Type B pancreatic cell (in vitro differentiated cells): ENCODE measurements around the gene C1orf116. TPM values are rescaled to one million over a fixed set of nuclear protein-coding genes. Genes with fewer than 3 reads are reported as not detected.

Source experiments
- DNase-seq: peaks from one replicate; pipeline ENCODE4 v3.0.0; 2021; ENCODE audit warnings: mixed read lengths; ENCODE audit not compliant: unreplicated experiment; ENCODE audit errors: extremely low spot score
- H3K27ac Mint-ChIP-seq: 2 replicates; pipeline ENCODE4 v1.8.0; 2021; ENCODE audit warnings: mild to moderate bottlenecking, mixed read lengths
- H3K27me3 Mint-ChIP-seq: 2 replicates; pipeline ENCODE4 v1.8.0; 2021; ENCODE audit warnings: mixed read lengths
- H3K36me3 Mint-ChIP-seq: 2 replicates; pipeline ENCODE4 v1.8.0; 2021; ENCODE audit warnings: mixed read lengths
- H3K4me1 Mint-ChIP-seq: one replicate; pipeline ENCODE4 v1.8.0; 2021; ENCODE audit warnings: mixed read lengths; ENCODE audit not compliant: unreplicated experiment
- H3K4me3 Mint-ChIP-seq: 2 replicates; pipeline ENCODE4 v1.8.0; 2021; ENCODE audit warnings: mild to moderate bottlenecking, mixed read lengths
- H3K9me3 Mint-ChIP-seq: 2 replicates; pipeline ENCODE4 v1.8.0; 2021; ENCODE audit warnings: mixed read lengths
- total RNA-seq: library from RNA; stranded (reverse); gene quantifications from 2 replicates; pipeline ENCODE4 v1.2.1, GENCODE V29; 2021; ENCODE audit warnings: low replicate concordance
- TF ChIP-seq, protein P1 (sequence below): fragments of 200-600 bp; sonication (generic); conservative IDR thresholded peaks from 2 replicates; pipeline ENCODE4 v1.5.0; 2021; ENCODE audit warnings: antibody characterized with exemption, mild to moderate bottlenecking

C1orf116 gene
- total RNA-seq, 1 donor from 2014 or later = 50.4 TPM

DNA sequence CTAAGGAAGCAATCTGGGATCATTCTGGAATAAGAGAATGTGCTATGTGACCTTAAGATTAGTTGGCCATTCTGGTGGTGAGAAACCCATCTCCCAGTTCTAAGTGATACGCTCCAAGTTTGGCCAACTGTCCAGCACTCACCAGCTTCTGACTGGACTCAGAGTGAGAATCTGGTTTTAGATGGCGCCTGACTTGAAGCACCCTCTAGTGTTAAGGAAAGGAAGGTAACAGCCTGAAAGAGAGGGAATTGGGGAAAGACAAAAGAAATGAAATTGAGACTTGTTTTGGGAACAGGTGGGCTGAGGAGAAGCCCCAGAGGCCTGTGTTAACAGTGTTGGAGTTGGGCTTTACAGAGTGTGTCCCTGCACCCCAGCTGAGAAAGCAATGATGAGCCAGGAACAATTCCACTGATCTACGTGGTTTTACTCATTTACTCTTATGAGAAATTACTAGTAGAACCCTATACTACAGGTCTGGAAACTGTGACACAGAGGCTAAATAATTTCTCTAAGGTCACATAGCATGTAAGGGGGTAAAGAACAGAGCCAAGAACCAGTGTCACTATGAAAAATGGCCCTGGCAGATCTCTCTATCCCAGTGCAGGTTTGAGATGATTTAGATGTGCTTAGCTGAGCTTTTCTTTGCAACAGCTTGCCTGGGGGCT lies 53.0 kb downstream of the C1orf116 start:
- DNase-seq = no peak
- TF ChIP-seq, protein P1, sequence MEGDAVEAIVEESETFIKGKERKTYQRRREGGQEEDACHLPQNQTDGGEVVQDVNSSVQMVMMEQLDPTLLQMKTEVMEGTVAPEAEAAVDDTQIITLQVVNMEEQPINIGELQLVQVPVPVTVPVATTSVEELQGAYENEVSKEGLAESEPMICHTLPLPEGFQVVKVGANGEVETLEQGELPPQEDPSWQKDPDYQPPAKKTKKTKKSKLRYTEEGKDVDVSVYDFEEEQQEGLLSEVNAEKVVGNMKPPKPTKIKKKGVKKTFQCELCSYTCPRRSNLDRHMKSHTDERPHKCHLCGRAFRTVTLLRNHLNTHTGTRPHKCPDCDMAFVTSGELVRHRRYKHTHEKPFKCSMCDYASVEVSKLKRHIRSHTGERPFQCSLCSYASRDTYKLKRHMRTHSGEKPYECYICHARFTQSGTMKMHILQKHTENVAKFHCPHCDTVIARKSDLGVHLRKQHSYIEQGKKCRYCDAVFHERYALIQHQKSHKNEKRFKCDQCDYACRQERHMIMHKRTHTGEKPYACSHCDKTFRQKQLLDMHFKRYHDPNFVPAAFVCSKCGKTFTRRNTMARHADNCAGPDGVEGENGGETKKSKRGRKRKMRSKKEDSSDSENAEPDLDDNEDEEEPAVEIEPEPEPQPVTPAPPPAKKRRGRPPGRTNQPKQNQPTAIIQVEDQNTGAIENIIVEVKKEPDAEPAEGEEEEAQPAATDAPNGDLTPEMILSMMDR = peak; percentile 65
- Mint-ChIP-seq H3K27me3 (peaks cover 24% of the 10 kb centered on the region), H3K36me3 (no peaks in the 10 kb centered on the region), H3K27ac (no peak overlapping the region), H3K4me1 (no peaks in the 10 kb centered on the region), H3K4me3 (no peak overlapping the region), H3K9me3 (no peaks in the 10 kb centered on the region)

DNA sequence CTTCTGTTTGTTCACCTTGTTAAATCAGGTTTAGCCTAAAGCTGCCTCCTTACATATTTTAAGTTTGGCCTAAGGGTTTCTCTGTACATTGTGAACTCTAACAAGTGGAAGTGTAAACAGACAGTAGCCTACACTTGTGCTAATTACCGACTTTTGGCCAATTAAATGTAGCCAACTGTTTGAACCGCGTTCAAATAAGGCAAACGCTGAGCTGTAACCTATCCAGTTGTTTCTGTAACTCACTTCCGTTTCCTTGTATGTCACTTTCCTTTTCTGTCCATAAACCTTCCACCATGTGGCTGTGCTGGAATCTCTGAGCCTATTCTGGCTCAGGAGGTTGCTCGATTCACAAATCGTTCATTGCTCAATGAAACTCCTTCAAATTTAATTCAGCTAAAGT lies 54.3 kb downstream of the C1orf116 start:
- H3K4me3 Mint-ChIP-seq = no peak overlapping the region
- H3K27me3 Mint-ChIP-seq = peaks cover 21% of the 10 kb centered on the region
- no peak overlapping the region for H3K27ac Mint-ChIP-seq
- TF ChIP-seq, protein P1 = no peak
- no peaks in the 10 kb centered on the region for H3K4me1 Mint-ChIP-seq
- no peaks in the 10 kb centered on the region for H3K9me3 Mint-ChIP-seq
- DNase-seq = no peak
- H3K36me3 Mint-ChIP-seq = no peaks in the 10 kb centered on the region

DNA sequence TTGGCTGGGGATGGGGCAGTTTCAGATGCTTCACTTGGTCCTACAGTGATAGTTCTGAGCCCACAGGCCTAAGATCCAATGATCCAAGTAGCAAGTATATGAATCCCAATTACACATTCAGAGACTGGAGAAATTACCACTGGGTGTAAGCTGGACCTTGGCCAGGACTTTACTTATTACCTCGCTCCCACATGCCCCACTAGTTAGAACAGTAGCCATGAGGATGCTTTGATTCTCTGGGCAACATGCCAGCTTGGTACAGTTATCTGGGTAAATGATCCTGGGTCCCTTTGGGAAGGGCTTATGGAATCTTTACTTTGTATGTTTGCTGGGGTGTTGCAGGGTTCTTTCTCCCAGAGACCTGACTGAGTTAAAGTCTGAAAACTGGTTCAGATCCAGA lies 57.2 kb downstream of the C1orf116 start:
- no peaks in the 10 kb centered on the region for H3K9me3 Mint-ChIP-seq
- no peaks in the 10 kb centered on the region for H3K4me1 Mint-ChIP-seq
- H3K27me3 Mint-ChIP-seq = peaks cover 29% of the 10 kb centered on the region
- no peak overlapping the region for H3K27ac Mint-ChIP-seq
- no peak overlapping the region for H3K4me3 Mint-ChIP-seq
- no peak for DNase-seq
- H3K36me3 Mint-ChIP-seq = no peaks in the 10 kb centered on the region
- TF ChIP-seq, protein P1 = no peak

DNA sequence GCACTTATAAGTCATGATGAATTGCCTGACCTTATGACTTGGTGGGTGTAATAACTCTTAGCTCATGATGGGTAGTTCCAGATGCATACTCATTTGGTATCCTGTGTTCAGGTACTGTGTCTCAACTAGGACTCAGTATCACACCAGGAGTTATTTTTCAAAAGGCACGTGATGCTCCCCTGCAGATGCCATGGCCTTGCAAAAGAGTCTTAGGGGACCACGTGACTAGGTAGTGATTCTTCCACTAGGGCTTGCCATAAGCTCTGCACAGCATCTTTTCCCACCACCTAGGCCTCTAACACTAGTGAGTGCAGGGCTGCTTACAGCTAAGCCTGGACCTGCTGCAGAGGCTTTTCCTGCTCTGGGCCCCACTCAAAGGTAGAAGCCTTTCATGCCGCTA lies 58.4 kb downstream of the C1orf116 start:
- no peaks in the 10 kb centered on the region for H3K9me3 Mint-ChIP-seq
- TF ChIP-seq, protein P1 = no peak
- no peak for DNase-seq
- peaks cover 28% of the 10 kb centered on the region for H3K27me3 Mint-ChIP-seq
- no peaks in the 10 kb centered on the region for H3K4me1 Mint-ChIP-seq
- no peaks in the 10 kb centered on the region for H3K36me3 Mint-ChIP-seq
- H3K4me3 Mint-ChIP-seq = no peak overlapping the region
- H3K27ac Mint-ChIP-seq = no peak overlapping the region

DNA sequence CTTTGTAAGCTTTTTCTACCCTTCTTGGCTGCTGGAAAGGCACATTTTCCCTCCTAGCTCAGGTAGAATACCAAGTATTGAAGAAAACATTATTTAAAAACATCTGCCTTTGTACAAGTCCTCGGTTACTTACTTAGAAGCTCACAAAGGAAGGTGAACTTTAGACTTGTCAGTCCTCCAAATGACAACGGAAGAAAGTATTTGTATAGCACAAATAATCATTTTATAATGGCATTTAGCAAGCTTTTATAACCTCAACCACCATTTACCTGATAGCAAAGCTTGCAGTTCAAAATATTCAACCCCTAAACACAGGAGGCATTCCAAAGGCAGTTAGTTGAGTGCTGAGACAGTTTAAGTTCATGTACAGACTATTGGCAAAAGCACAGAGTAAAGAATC lies 59.8 kb downstream of the C1orf116 start:
- Mint-ChIP-seq H3K27ac (peak overlapping the region; percentile 18), H3K4me3 (no peak overlapping the region), H3K27me3 (peaks cover 28% of the 10 kb centered on the region), H3K4me1 (no peaks in the 10 kb centered on the region), H3K36me3 (no peaks in the 10 kb centered on the region), H3K9me3 (no peaks in the 10 kb centered on the region)
- TF ChIP-seq, protein P1 = no peak
- DNase-seq = no peak
